ENCODE measurements around the gene HAND2.

Gene HAND2

DNA sequence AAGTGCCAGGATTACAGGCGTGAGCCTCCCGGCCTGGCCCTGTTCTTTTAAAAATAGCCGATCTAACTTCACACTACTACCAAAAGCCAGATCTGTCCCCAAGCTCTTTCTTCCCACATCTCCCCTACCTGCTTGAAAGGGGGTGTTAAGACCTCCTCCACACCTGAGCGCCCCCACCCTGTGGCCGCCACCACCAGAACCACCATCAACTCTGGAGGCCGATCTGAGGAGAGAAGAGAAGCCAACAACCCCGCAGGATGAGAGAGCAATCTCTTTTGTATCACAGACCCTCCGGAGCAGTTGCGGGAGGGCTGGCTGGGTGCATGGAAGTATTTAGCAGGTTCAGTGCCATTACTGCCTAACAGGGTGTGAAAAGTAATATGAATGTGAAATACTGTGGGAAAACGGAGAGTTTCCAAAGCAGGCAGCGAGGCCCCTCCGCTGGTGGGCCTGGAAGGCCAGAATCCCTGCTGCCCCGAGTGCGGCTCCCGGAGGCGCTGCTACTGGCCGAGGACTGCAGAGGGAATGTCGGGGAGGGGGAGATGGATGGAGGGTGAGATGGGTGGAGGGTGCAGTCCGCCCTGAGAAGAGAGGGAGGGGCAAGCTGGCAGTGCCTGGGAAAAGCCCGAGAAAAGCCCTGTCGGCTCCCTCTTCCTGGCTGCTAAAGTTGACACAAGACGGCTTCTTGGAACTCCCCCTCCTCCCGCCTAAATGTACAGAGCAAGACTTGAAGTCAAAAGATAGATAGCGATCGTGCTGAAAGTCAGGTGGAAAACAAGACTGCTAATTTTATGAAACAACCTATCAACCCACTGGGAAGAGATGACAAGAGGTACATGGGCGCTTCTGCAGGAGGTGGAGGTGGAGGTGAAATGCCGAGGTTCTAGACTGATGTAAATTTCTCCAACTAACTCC lies 22.3 kb downstream of the HAND2 start:
- Histone ChIP-seq H3K27ac (ENCODE audit: low read length) (no peak overlapping the region), H3K27me3 (ENCODE audit: low read depth, low read length) (0 out of 2 replicates have a peak, but pooled peaks cover 4% of the 10 kb centered on the region), H2AFZ (ENCODE audit: low read depth, low read length) (no peak overlapping the region), H3K9me3 (ENCODE audit: insufficient read depth, low read length) (no peaks in the 10 kb centered on the region), H3K9ac (ENCODE audit: low read length) (no peak overlapping the region), H3K4me2 (ENCODE audit: low read length) (no peak overlapping the region), H3K4me3 (ENCODE audit: low read length) (no peak overlapping the region), H4K20me1 (ENCODE audit: insufficient read depth, low read length) (no peaks in the 10 kb centered on the region), H3K79me2 (ENCODE audit: low read length) (no peaks in the 10 kb centered on the region), H3K4me1 (ENCODE audit: low read length) (peaks cover 10% of the 10 kb centered on the region), H3K36me3 (replicated peaks; ENCODE audit: low read depth, low read length) (no peaks in the 10 kb centered on the region)
- TF ChIP-seq, protein P1, sequence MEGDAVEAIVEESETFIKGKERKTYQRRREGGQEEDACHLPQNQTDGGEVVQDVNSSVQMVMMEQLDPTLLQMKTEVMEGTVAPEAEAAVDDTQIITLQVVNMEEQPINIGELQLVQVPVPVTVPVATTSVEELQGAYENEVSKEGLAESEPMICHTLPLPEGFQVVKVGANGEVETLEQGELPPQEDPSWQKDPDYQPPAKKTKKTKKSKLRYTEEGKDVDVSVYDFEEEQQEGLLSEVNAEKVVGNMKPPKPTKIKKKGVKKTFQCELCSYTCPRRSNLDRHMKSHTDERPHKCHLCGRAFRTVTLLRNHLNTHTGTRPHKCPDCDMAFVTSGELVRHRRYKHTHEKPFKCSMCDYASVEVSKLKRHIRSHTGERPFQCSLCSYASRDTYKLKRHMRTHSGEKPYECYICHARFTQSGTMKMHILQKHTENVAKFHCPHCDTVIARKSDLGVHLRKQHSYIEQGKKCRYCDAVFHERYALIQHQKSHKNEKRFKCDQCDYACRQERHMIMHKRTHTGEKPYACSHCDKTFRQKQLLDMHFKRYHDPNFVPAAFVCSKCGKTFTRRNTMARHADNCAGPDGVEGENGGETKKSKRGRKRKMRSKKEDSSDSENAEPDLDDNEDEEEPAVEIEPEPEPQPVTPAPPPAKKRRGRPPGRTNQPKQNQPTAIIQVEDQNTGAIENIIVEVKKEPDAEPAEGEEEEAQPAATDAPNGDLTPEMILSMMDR (IDR thresholded peaks at IDR 0.05; ENCODE audit: low read depth, low read length), result no peak
- TF ChIP-seq EZH2phosphoT487 (IDR thresholded peaks at IDR 0.05; ENCODE audit: low read depth), result no peak

DNA sequence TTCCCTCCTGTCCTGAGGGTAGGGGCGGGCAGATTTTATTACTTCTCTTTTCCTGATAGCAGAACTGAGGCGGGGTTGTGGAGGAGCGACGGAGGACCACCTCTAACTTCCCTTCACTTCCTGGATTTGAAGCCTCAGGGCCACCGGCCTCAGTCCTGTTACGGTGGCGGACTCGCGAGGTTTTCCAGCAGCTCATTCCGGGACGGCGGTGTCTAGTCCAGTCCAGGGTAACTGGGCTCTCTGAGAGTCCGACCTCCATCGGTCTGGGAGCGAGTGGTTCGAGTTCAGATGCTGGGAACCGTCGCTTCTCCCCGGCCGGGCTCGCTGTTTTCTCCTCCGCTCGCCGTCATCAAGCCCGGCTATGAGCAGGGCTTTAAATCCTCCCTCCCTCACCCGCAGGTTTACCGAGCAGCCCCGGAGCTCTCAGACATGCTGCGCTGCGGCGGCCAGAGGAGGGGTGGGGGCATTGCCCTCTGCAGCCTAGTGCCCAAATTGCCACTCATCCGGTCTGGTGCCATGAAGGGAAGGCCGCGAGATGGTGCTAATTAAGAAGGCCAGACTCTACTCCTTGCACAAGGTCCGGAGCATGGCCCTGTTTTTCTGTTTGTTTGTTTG lies 23.3 kb downstream of the HAND2 start:
- TF ChIP-seq, protein P1 (IDR thresholded peaks at IDR 0.05; ENCODE audit: low read depth, low read length), result no peak
- no peak for TF ChIP-seq EZH2phosphoT487 (IDR thresholded peaks at IDR 0.05; ENCODE audit: low read depth)
- Histone ChIP-seq H4K20me1 (ENCODE audit: insufficient read depth, low read length) (no peaks in the 10 kb centered on the region), H2AFZ (ENCODE audit: low read depth, low read length) (peak overlapping the region; percentile 87), H3K9me3 (ENCODE audit: insufficient read depth, low read length) (no peaks in the 10 kb centered on the region), H3K36me3 (replicated peaks; ENCODE audit: low read depth, low read length) (no peaks in the 10 kb centered on the region), H3K4me1 (ENCODE audit: low read length) (peaks cover 10% of the 10 kb centered on the region), H3K27me3 (ENCODE audit: low read depth, low read length) (no peaks in the 10 kb centered on the region), H3K79me2 (ENCODE audit: low read length) (no peaks in the 10 kb centered on the region), H3K27ac (ENCODE audit: low read length) (no peak overlapping the region), H3K4me2 (ENCODE audit: low read length) (peak overlapping the region; percentile 70), H3K4me3 (ENCODE audit: low read length) (0 out of 2 replicates have a peak overlapping the region, but pooled peaks have one; percentile 40), H3K9ac (ENCODE audit: low read length) (no peak overlapping the region; the same call in 1 of the 2 replicates)

DNA sequence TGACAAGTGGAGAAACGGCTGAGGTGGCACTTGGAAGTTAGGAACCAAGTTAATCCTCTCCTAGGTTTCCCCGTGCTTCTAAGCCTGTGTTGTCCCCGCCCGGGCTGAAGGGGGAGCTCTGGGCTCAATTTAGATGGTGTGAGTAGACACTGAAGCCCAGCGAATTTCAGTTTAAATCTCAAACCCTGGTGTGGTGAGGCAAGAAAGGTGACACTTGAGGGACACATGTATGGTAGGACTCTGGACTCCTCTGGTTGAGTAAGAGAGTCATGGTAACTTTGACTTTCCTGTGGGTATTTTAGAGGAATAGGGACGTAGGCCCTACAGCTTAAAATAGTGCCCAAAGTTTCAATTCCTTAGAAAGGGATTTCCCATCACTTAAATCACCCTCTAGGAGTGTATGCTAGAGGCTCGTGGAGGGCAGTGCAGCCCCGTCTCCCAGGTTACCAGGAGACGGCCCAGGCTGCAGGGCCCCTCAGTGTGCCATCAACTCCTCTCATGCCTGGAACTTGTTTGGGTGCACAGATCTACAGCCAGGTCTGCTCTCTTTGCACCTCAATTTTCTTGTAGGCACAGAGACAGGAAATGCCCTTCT lies 24.0 kb downstream of the HAND2 start:
- no peak for TF ChIP-seq EZH2phosphoT487 (IDR thresholded peaks at IDR 0.05; ENCODE audit: low read depth)
- TF ChIP-seq, protein P1 (IDR thresholded peaks at IDR 0.05; ENCODE audit: low read depth, low read length), result peak; percentile 97
- no peaks in the 10 kb centered on the region for H3K27me3 ChIP-seq (ENCODE audit: low read depth, low read length)
- H3K4me2 ChIP-seq (ENCODE audit: low read length), result peak overlapping the region; percentile 70
- H3K27ac ChIP-seq (ENCODE audit: low read length), result no peak overlapping the region
- no peaks in the 10 kb centered on the region for H3K36me3 ChIP-seq (replicated peaks; ENCODE audit: low read depth, low read length)
- peak overlapping the region; percentile 87 for H2AFZ ChIP-seq (ENCODE audit: low read depth, low read length)
- no peaks in the 10 kb centered on the region for H4K20me1 ChIP-seq (ENCODE audit: insufficient read depth, low read length)
- H3K4me1 ChIP-seq (ENCODE audit: low read length), result peaks cover 10% of the 10 kb centered on the region
- no peaks in the 10 kb centered on the region for H3K9me3 ChIP-seq (ENCODE audit: insufficient read depth, low read length)
- H3K79me2 ChIP-seq (ENCODE audit: low read length), result no peaks in the 10 kb centered on the region
- peak overlapping the region; percentile 40 for H3K4me3 ChIP-seq (ENCODE audit: low read length)
- H3K9ac ChIP-seq (ENCODE audit: low read length), result peak overlapping the region; percentile 4; the same call in 1 of the 2 replicates

DNA sequence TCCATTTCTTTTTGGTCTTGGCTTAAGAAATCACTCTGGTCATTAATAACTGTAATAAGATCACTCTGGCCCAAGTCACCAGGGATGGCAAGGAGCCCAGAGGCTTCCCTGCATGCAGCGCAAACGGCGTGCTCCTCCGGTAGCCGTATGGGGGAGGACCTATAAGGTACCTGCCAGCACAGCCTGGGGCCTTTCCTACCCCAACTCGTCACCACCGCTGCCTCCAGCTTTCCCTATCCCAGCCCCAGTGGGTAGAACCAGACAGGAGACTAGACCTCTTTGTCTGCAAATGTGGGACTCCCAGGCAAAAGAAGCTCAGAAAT lies 25.9 kb downstream of the HAND2 start:
- H3K4me2 ChIP-seq (ENCODE audit: low read length), result no peak overlapping the region
- H2AFZ ChIP-seq (ENCODE audit: low read depth, low read length), result no peak overlapping the region
- H3K4me3 ChIP-seq (ENCODE audit: low read length), result no peak overlapping the region
- H3K27me3 ChIP-seq (ENCODE audit: low read depth, low read length), result no peaks in the 10 kb centered on the region
- H3K4me1 ChIP-seq (ENCODE audit: low read length), result peaks cover 10% of the 10 kb centered on the region
- no peak overlapping the region for H3K27ac ChIP-seq (ENCODE audit: low read length)
- no peaks in the 10 kb centered on the region for H3K36me3 ChIP-seq (replicated peaks; ENCODE audit: low read depth, low read length)
- no peaks in the 10 kb centered on the region for H4K20me1 ChIP-seq (ENCODE audit: insufficient read depth, low read length)
- H3K79me2 ChIP-seq (ENCODE audit: low read length), result no peaks in the 10 kb centered on the region
- no peaks in the 10 kb centered on the region for H3K9me3 ChIP-seq (ENCODE audit: insufficient read depth, low read length)
- H3K9ac ChIP-seq (ENCODE audit: low read length), result no peak overlapping the region
- TF ChIP-seq, protein P1 (IDR thresholded peaks at IDR 0.05; ENCODE audit: low read depth, low read length), result no peak
- no peak for TF ChIP-seq EZH2phosphoT487 (IDR thresholded peaks at IDR 0.05; ENCODE audit: low read depth)
